ENCODE data around the gene SHROOM2. TPM values are rescaled to one million over a fixed set of nuclear protein-coding genes. Genes with fewer than 3 reads are reported as not detected.
"Not testable (repeated sequence)": the region's sequence is repeated elsewhere in the genome, so short reads cannot be mapped to it uniquely, and the experiment has no call there.

The SHROOM2 gene
- total RNA-seq, 2 donors from 2014 or later: 0.29 TPM; not detected in 1

DNA sequence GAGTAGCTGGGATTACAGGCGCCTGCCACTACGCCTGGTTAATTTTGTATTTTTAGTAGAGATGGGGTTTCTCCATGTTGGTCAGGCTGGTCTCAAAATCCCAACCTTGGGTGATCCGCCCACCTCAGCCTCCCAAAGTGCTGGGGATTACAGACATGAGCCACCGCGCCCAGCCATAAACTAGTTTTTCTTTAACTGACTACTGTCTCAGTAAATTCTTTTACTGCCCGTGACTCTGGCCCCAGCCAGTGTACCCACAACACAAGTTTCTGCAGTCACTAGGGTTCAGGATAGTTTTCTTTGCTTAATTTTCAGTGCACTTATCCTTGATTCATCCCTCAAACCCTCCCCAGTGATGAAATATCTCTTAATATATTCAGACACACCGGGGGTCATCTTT is 8.3 kb downstream of the SHROOM2 start:
- Mint-ChIP-seq H3K27me3 (ENCODE audit: low read depth) (peaks cover 31% of the 10 kb centered on the region), H3K27ac (no peak overlapping the region), H3K4me1 (ENCODE audit: low read depth) (no peaks in the 10 kb centered on the region), H3K36me3 (ENCODE audit: insufficient read depth in 2 of 2) (peaks cover under 1 to 3% of the 10 kb centered on the region in 2 donors), H3K9me3 (peaks cover 3 to 8% of the 10 kb centered on the region in 2 donors), H3K4me3 (no peak overlapping the region)
- no peak for DNase-seq
- ATAC-seq (replicated peaks in 1 of 2): no peak

DNA sequence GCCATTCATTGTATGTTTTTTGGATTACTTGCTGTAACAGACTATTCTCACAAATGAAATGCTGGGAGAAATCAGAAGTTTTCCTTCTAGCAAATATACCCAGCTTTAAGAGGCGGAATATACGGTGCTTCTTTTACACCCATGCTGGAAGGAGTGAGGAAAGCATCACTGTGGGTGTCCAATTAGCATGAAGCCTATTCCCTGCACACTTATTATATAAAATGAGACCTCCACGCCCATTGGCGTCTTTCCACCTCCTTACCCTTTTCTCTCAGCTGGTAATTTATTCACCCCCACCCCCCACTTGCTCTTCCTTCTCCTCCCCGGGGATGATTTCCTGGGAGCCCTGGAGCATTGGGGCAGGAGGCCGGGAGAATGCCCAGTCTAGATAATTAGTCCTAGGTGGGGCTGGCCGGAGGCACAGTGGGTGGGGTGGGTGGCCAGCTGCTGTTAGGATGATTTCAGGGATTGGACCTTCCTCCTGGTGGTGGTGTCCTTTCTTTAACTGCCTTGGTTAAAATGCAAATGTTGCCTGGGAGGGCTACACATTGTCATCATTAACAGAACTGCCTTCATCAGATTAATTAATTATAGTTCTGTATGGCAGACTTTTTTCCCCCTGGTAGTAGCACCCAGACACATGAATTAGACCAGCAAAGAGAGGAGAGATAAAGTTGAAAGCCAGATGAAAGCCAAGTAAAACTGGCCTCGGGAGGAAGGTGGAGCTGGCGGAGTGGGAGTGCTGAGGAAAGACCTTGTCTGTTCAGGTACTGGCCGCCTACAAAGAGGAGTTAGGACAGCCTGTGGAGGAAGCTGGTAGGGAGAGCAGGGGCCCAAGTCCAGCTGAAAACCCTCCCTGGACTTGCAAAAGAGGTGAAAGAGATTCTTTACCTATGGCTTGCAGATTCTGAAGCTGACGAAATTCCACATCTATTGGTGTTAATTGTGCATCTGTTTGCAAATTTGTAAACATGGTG is 11.4 kb downstream of the SHROOM2 start:
- DNase-seq (no peak), ATAC-seq (replicated peaks in 1 of 2) (no peak)
- Mint-ChIP-seq H3K36me3 (ENCODE audit: insufficient read depth in 2 of 2) (peaks cover 9% of the 10 kb centered on the region in 2 donors), H3K27me3 (ENCODE audit: low read depth) (peaks cover 29% of the 10 kb centered on the region), H3K9me3 (peaks cover 9 to 14% of the 10 kb centered on the region in 2 donors), H3K27ac (no peak overlapping the region), H3K4me1 (ENCODE audit: low read depth) (no peaks in the 10 kb centered on the region), H3K4me3 (no peak overlapping the region)

DNA sequence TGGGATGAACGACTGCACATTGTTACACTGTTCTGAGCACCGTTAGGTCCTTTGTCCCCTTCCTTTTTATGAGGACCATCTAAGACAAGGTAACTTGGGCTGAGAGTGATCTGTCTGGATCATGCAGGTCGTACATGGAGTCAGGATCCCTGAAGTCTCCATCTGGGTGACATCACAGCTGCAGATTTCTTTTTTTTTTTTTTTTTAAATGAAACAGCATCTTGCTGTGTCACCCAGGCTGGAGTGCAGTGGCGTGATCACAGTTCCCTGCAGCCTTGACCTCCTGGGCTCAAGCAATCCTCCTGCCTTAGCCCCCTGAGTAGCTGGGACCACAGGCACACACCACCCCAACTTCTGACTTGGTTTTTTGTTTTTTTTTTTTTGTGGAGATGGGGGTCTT is 16.5 kb downstream of the SHROOM2 start:
- peaks cover 7% of the 10 kb centered on the region in 2 donors for H3K9me3 Mint-ChIP-seq
- DNase-seq: no peak
- no peak overlapping the region for H3K4me3 Mint-ChIP-seq
- peaks cover 6 to 9% of the 10 kb centered on the region in 2 donors for H3K36me3 Mint-ChIP-seq (ENCODE audit: insufficient read depth in 2 of 2)
- H3K27me3 Mint-ChIP-seq (ENCODE audit: low read depth): peaks cover 12% of the 10 kb centered on the region
- H3K4me1 Mint-ChIP-seq (ENCODE audit: low read depth): no peaks in the 10 kb centered on the region
- H3K27ac Mint-ChIP-seq: no peak overlapping the region
- ATAC-seq (replicated peaks in 1 of 2): no peak

DNA sequence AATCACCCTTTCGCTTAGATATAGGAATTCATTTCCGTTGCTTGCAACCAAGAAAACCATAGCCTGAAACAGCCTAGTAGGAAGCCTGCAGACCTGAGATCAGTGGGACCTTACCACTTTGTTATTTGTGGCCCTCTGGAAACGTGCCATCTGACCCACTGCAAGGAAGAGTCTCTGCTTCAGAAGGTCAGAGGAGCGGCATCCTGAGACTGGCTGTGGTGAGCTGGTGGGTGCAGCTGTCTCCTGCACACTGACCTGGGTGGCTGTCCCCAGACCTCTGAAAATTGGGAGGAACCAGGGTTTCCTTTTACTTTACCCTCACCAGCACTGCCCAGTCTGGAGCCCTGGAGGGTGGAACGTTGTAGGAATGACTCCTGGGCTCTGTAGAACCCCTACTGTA is 18.2 kb downstream of the SHROOM2 start:
- no peak for DNase-seq
- Mint-ChIP-seq H3K27ac (no peak overlapping the region), H3K4me3 (no peak overlapping the region), H3K36me3 (ENCODE audit: insufficient read depth in 2 of 2) (peaks cover 6 to 8% of the 10 kb centered on the region in 2 donors), H3K9me3 (peaks cover 7 to 9% of the 10 kb centered on the region in 2 donors), H3K27me3 (ENCODE audit: low read depth) (peaks cover 12% of the 10 kb centered on the region), H3K4me1 (ENCODE audit: low read depth) (no peaks in the 10 kb centered on the region)
- ATAC-seq (replicated peaks in 1 of 2): no peak

DNA sequence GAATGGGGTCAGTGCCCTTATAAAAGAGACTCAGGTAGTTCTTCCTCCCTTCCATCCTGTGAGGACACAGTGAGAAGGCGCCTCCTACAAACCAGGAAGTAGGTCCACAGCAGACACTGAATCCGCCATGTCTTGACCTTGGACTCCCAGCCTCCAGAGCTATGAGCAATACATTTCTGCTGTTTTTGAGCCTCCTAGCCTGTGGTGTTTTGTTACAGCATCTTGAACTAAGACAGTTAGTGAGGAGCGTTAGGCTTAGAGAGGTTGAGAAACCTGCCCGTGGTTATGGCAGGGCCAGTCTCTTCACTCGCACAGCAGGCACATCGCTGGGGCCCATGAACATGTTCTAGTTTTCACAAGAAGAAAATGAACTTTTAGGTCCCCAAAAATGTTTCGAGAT is 19.7 kb downstream of the SHROOM2 start:
- Mint-ChIP-seq H3K4me3 (no peak overlapping the region), H3K27ac (no peak overlapping the region), H3K27me3 (ENCODE audit: low read depth) (peaks cover 1% of the 10 kb centered on the region), H3K4me1 (ENCODE audit: low read depth) (no peaks in the 10 kb centered on the region), H3K9me3 (peaks cover 0 to 2% of the 10 kb centered on the region in 2 donors), H3K36me3 (ENCODE audit: insufficient read depth in 2 of 2) (peaks cover 0 to under 1% of the 10 kb centered on the region in 2 donors)
- no peak for ATAC-seq (replicated peaks in 1 of 2)
- DNase-seq: no peak

DNA sequence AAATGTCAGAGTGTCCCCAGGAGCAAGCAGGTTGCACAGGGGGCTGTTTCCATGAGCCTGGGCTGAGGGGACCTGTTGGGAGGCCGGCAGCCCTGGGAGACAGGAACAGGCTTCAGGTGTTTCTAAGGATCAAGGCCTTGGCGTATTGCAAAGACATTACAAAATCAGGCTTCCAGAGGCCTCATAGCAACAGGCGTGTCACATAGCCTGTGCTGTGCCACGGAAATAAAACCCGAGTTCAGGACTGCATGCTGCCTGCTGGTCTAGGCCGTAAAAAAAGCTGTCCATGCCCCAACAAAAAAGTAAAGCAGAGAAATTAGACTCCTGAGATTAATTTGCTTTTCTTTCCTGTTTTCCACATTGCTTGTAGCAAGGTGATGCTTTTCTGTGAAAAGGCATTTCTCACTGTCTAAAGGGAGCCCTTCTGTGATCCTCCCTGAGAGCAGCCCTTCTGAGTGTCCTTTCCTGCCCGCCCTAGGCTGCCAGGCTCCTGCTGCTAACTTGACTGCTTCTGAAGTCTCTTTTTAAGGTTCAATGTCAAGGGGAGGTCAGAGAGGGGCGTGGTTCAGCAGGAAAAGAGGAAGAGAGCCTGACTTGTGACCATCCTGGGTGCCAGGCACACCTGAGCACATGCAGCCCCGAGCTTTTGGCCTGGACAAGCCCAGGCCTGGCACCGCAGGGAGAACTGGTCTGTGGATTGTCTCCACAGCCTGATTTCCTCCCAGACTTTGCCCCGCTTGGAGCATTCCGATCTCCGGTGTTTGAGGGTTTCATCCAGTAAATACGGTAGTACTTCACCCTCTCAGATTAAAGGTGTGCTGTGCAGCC is 21.3 kb downstream of the SHROOM2 start:
- Mint-ChIP-seq H3K36me3 (ENCODE audit: insufficient read depth in 2 of 2) (no peaks in the 10 kb centered on the region), H3K4me1 (ENCODE audit: low read depth) (no peaks in the 10 kb centered on the region), H3K27ac (no peak overlapping the region), H3K27me3 (ENCODE audit: low read depth) (no peaks in the 10 kb centered on the region), H3K4me3 (no peak overlapping the region), H3K9me3 (peaks cover 0 to 2% of the 10 kb centered on the region in 2 donors)
- DNase-seq (no peak), ATAC-seq (replicated peaks in 1 of 2) (no peak)

- H3K27ac Mint-ChIP-seq; H3K4me1 Mint-ChIP-seq (ENCODE audit: low read depth); H3K9me3 Mint-ChIP-seq; DNase-seq; H3K4me3 Mint-ChIP-seq; H3K27me3 Mint-ChIP-seq (ENCODE audit: low read depth); ATAC-seq (replicated peaks in 1 of 2); H3K36me3 Mint-ChIP-seq (ENCODE audit: insufficient read depth in 2 of 2): not testable (repeated sequence)
Measured at GRCh38 chrX:9809876-9810275, 23.6 kb downstream of the SHROOM2 start.

GRCh38 chrX:9811086-9811485 is 24.9 kb downstream of the SHROOM2 start:
- H3K9me3 Mint-ChIP-seq; H3K4me1 Mint-ChIP-seq (ENCODE audit: low read depth); H3K36me3 Mint-ChIP-seq (ENCODE audit: insufficient read depth in 2 of 2); H3K4me3 Mint-ChIP-seq; H3K27ac Mint-ChIP-seq; DNase-seq; H3K27me3 Mint-ChIP-seq (ENCODE audit: low read depth); ATAC-seq (replicated peaks in 1 of 2): not testable (repeated sequence)

DNA sequence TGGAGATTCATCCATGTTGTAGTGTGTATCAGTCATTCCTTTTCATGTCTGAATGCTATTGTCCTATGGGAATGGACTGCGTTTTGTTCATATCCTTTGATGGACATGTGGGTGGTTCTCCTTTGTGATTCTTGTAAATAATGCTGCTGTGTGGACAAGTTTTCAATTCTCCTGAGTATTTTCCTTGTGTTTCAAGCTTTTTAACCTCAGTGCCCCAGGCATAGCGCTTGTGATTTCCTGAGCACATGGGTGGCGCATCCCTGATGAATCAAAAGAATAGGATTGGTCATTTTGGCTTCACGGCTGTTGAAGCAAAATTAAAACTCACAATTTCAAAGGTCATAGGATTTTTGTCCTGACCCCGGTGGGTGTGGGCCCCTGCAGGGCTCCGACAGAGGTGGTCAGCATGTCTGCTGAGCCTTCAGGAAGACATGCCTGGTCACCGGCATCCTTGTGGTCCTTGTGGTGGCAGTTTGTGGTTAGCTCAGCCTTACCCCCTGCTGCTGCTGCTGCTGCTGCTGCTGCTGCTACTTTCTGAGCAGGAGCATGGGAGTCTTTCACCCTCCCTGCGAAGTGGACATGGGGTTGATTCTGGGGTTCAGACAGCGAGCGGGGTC is 30.0 kb downstream of the SHROOM2 start:
- Mint-ChIP-seq H3K9me3 (peaks cover 0 to 2% of the 10 kb centered on the region in 2 donors), H3K27ac (no peak overlapping the region), H3K36me3 (ENCODE audit: insufficient read depth in 2 of 2) (no peaks in the 10 kb centered on the region), H3K27me3 (ENCODE audit: low read depth) (peaks cover 41% of the 10 kb centered on the region), H3K4me1 (ENCODE audit: low read depth) (no peaks in the 10 kb centered on the region), H3K4me3 (no peak overlapping the region)
- ATAC-seq (replicated peaks in 1 of 2): no peak
- DNase-seq: no peak

GRCh38 chrX:9821572-9821971 is 35.3 kb downstream of the SHROOM2 start:
- H3K27ac Mint-ChIP-seq: no peak overlapping the region
- ATAC-seq (replicated peaks in 1 of 2) (no peak), DNase-seq (no peak)
- no peak overlapping the region for H3K4me3 Mint-ChIP-seq
- no peaks in the 10 kb centered on the region for H3K36me3 Mint-ChIP-seq (ENCODE audit: insufficient read depth in 2 of 2)
- H3K9me3 Mint-ChIP-seq: peaks cover 0 to 2% of the 10 kb centered on the region in 2 donors
- no peaks in the 10 kb centered on the region for H3K4me1 Mint-ChIP-seq (ENCODE audit: low read depth)
- peaks cover 62% of the 10 kb centered on the region for H3K27me3 Mint-ChIP-seq (ENCODE audit: low read depth)

DNA sequence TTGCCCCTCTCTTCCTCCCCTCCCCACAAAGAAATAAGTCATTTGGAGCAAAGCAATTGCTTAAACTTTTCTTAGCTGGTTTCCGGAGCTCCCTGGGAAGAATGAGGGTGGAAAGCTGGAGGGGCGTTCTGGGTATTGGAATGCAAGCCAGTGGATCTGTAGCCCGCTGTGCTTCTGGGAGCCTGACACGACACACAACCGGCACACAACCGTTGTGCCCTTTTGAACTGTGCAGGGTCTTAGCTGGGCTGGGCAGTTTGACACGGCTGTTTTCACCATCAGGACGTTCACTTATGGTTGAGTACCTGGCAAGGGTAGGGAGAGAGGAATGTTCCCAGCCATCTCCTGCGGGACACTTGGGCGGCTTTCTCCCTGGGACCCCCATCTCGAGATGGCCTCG is 38.3 kb downstream of the SHROOM2 start:
- no peaks in the 10 kb centered on the region for H3K36me3 Mint-ChIP-seq (ENCODE audit: insufficient read depth in 2 of 2)
- no peak for ATAC-seq (replicated peaks in 1 of 2)
- H3K4me3 Mint-ChIP-seq: no peak overlapping the region
- H3K9me3 Mint-ChIP-seq: no peaks in the 10 kb centered on the region
- H3K4me1 Mint-ChIP-seq (ENCODE audit: low read depth): peaks cover 5% of the 10 kb centered on the region
- no peak for DNase-seq
- no peak overlapping the region for H3K27ac Mint-ChIP-seq
- H3K27me3 Mint-ChIP-seq (ENCODE audit: low read depth): peaks cover 52% of the 10 kb centered on the region

GRCh38 chrX:9825129-9825790 is 39.0 kb downstream of the SHROOM2 start:
- DNase-seq (no peak), ATAC-seq (replicated peaks in 1 of 2) (no peak)
- no peaks in the 10 kb centered on the region for H3K36me3 Mint-ChIP-seq (ENCODE audit: insufficient read depth in 2 of 2)
- peaks cover 52% of the 10 kb centered on the region for H3K27me3 Mint-ChIP-seq (ENCODE audit: low read depth)
- no peak overlapping the region for H3K27ac Mint-ChIP-seq
- H3K4me1 Mint-ChIP-seq (ENCODE audit: low read depth): peaks cover 11% of the 10 kb centered on the region
- no peaks in the 10 kb centered on the region for H3K9me3 Mint-ChIP-seq
- H3K4me3 Mint-ChIP-seq: no peak overlapping the region

All from activated T-cell treated with anti-CD3 and anti-CD28 coated beads, Interleukin-2, amount 50 U/mL, for 72 hours (primary cell).